ENCODE data around the gene GRM7.

GRCh38 chr3:7536510-7536909 lies 675.6 kb downstream of the GRM7 start:
- TF ChIP-seq, protein P1, sequence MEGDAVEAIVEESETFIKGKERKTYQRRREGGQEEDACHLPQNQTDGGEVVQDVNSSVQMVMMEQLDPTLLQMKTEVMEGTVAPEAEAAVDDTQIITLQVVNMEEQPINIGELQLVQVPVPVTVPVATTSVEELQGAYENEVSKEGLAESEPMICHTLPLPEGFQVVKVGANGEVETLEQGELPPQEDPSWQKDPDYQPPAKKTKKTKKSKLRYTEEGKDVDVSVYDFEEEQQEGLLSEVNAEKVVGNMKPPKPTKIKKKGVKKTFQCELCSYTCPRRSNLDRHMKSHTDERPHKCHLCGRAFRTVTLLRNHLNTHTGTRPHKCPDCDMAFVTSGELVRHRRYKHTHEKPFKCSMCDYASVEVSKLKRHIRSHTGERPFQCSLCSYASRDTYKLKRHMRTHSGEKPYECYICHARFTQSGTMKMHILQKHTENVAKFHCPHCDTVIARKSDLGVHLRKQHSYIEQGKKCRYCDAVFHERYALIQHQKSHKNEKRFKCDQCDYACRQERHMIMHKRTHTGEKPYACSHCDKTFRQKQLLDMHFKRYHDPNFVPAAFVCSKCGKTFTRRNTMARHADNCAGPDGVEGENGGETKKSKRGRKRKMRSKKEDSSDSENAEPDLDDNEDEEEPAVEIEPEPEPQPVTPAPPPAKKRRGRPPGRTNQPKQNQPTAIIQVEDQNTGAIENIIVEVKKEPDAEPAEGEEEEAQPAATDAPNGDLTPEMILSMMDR (IDR thresholded peaks at IDR 0.05; ENCODE audit: low read depth, low read length, missing input control), result no peak
- no peak for TF ChIP-seq HNF4G (IDR thresholded peaks at IDR 0.05)
- TF ChIP-seq GABPA (IDR thresholded peaks at IDR 0.05 in 1 of 2, conservative IDR thresholded peaks at IDR 0.05 in 1 of 2), result no peak
- no peak for TF ChIP-seq YY1 (IDR thresholded peaks at IDR 0.05)
- TF ChIP-seq SP1 (IDR thresholded peaks at IDR 0.05), result no peak
- no peak for TF ChIP-seq TAF1 (conservative IDR thresholded peaks at IDR 0.05)
- TF ChIP-seq RAD21 (IDR thresholded peaks at IDR 0.05), result no peak
- TF ChIP-seq, protein P2, sequence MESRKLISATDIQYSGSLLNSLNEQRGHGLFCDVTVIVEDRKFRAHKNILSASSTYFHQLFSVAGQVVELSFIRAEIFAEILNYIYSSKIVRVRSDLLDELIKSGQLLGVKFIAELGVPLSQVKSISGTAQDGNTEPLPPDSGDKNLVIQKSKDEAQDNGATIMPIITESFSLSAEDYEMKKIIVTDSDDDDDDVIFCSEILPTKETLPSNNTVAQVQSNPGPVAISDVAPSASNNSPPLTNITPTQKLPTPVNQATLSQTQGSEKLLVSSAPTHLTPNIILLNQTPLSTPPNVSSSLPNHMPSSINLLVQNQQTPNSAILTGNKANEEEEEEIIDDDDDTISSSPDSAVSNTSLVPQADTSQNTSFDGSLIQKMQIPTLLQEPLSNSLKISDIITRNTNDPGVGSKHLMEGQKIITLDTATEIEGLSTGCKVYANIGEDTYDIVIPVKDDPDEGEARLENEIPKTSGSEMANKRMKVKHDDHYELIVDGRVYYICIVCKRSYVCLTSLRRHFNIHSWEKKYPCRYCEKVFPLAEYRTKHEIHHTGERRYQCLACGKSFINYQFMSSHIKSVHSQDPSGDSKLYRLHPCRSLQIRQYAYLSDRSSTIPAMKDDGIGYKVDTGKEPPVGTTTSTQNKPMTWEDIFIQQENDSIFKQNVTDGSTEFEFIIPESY (IDR thresholded peaks at IDR 0.05), result no peak
- no peak for TF ChIP-seq JUND (IDR thresholded peaks at IDR 0.05)

Data from liver (tissue), 3 donors.